Lung (tissue), 12 donors: ENCODE results near the gene KDM5B. TPM values are rescaled to one million over a fixed set of nuclear protein-coding genes. Genes with fewer than 3 reads are reported as not detected.

ENCODE experiments used
- ATAC-seq: fragments of 200-7000 bp; cut with Tn5 transposase; one replicate; pipeline ENCODE4 v1.9.1; 2020; ENCODE audit warnings: moderate number of reproducible peaks; ENCODE audit not compliant: insufficient read depth, low FRiP score
- DNase-seq, 3 donors: peaks; one replicate each; pipeline ENCODE4 v3.0.0-alpha.2; 2013 to 2017
- H3K27ac ChIP-seq, 2 donors: one replicate each; pipeline ENCODE4 v1.5.1; 2013; ENCODE audit warnings: mild to moderate bottlenecking in 2 of 2, moderate library complexity in 2 of 2, control low read depth in 1 of 2, inconsistent platforms in 1 of 2, low read depth in 1 of 2, low read length in 1 of 2
- H3K27me3 ChIP-seq, 3 donors: one replicate each; pipeline ENCODE4 v1.5.1; 2013; ENCODE audit warnings: low read length in 2 of 3; ENCODE audit not compliant: control insufficient read depth in 3 of 3, insufficient read depth in 3 of 3
- H3K36me3 ChIP-seq, 4 donors: one replicate each; pipeline ENCODE4 v1.5.1; 2013; ENCODE audit warnings: low read length in 4 of 4, mild to moderate bottlenecking in 1 of 4, moderate library complexity in 1 of 4; ENCODE audit not compliant: control insufficient read depth in 4 of 4, insufficient read depth in 4 of 4
- H3K4me1 ChIP-seq, 5 donors: one replicate each; pipeline ENCODE4 v1.5.1; 2013; ENCODE audit warnings: low read length in 5 of 5, mild to moderate bottlenecking in 2 of 5, moderate library complexity in 1 of 5; ENCODE audit not compliant: control insufficient read depth in 5 of 5, insufficient read depth in 5 of 5
- H3K4me3 ChIP-seq: one replicate; pipeline ENCODE4 v1.5.1; 2013; ENCODE audit warnings: mild to moderate bottlenecking, control low read depth, moderate library complexity
- H3K9ac ChIP-seq, 2 donors: one replicate each; pipeline ENCODE4 v1.5.1; 2013; ENCODE audit warnings: low read length in 2 of 2, control low read depth in 1 of 2; ENCODE audit not compliant: insufficient read depth in 1 of 2
- H3K9me3 ChIP-seq, 4 donors: one replicate each; pipeline ENCODE4 v1.5.1; 2013; ENCODE audit warnings: low read length in 3 of 4, mild to moderate bottlenecking in 1 of 4, moderate library complexity in 1 of 4; ENCODE audit not compliant: control insufficient read depth in 4 of 4, insufficient read depth in 3 of 4
- CTCF ChIP-seq: IDR thresholded peaks from 2 replicates; pipeline ENCODE4 v1.5.1; 2012; ENCODE audit warnings: mild to moderate bottlenecking; ENCODE audit errors: control extremely low read depth, extremely low read depth
- WGBS, 2 donors: extraction: QIAGEN DNeasy Blood & Tissue Kit; methylation state at CpG; one replicate each; pipeline ENCODE4 v1.1.7; 2013; 5-methylcytosine and 5-hydroxymethylcytosine counted together
- polyA plus RNA-seq, 2 donors: library from polyadenylated mRNA; stranded (reverse); fragments of 200-250 nt; gene quantifications; one replicate each; pipeline ENCODE4 v1.2.1, GENCODE V29; 2013
- total RNA-seq, 2 donors: library from RNA; depleted of rRNA in 1 of 2; stranded (reverse); fragments of >200 nt in 1 of 2; gene quantifications; one replicate each; pipeline ENCODE4 v1.2.1, GENCODE V29; 2014 to 2021
- donor health status: control.
- donor health status: control.
- donor health status: Bipolar disorder and iron deficiency.
- donor health status: healthy.
- donor health status: DM: yes; HTN: yes; CAD: no.

The KDM5B gene
- total and polyA plus RNA-seq, 4 donors: 11.2 to 247 (median 31.6) TPM

GRCh38 chr1:202800742-202801141 is 7.5 kb downstream of the KDM5B start:
- DNase-seq: no peak
- Histone ChIP-seq H3K27ac (no peak overlapping the region), H3K36me3 (peaks cover 0 to 2% (median 0%) of the 10 kb centered on the region in 4 donors), H3K4me1 (peaks cover under 1 to 16% (median 9%) of the 10 kb centered on the region in 5 donors), H3K9me3 (no peaks in the 10 kb centered on the region), H3K27me3 (no peaks in the 10 kb centered on the region), H3K9ac (no peak overlapping the region), H3K4me3 (no peak overlapping the region)
- no peak for TF ChIP-seq CTCF
- ATAC-seq: no peak
- 82 to 83% methylated on average over 1 of the region's 1 CpG for WGBS, 2 donors

- no peak for TF ChIP-seq CTCF
- Histone ChIP-seq H3K4me3 (no peak overlapping the region), H3K27ac (no peak overlapping the region), H3K9me3 (no peaks in the 10 kb centered on the region), H3K36me3 (peaks cover 0 to 2% (median 0%) of the 10 kb centered on the region in 4 donors), H3K9ac (no peak overlapping the region), H3K27me3 (no peaks in the 10 kb centered on the region), H3K4me1 (peaks cover 0 to 10% (median 2%) of the 10 kb centered on the region in 5 donors)
- no peak for DNase-seq
- 81 to 83% methylated on average over 6 of the region's 6 CpGs for WGBS, 2 donors
- ATAC-seq: no peak
These were observed 9.4 kb downstream of the KDM5B start for GRCh38 chr1:202798792-202799331.

- no peak overlapping the region for H3K9ac ChIP-seq
- no peak for ATAC-seq
These were observed 10.0 kb downstream of the KDM5B start for GRCh38 chr1:202798260-202798659.

More at GRCh38 chr1:202798260-202798659, 10.0 kb downstream of the KDM5B start:
- no peak for TF ChIP-seq CTCF
- Histone ChIP-seq H3K27ac (no peak overlapping the region), H3K4me1 (peaks cover 0 to 10% (median 0%) of the 10 kb centered on the region in 5 donors), H3K27me3 (no peaks in the 10 kb centered on the region), H3K36me3 (peaks cover 0 to 2% (median 0%) of the 10 kb centered on the region in 4 donors), H3K9me3 (no peaks in the 10 kb centered on the region), H3K4me3 (no peak overlapping the region)
- WGBS, 2 donors: 90% methylated on average over 4 of the region's 4 CpGs
- DNase-seq: no peak
